Activated CD8-positive, alpha-beta memory T cell treated with anti-CD3 and anti-CD28 coated beads for 36 hours (primary cell): ENCODE data around the gene CNTN6. TPM values are rescaled to one million over a fixed set of nuclear protein-coding genes. Genes with fewer than 3 reads are reported as not detected.

Experiments
- CTCF ChIA-PET: fragments of 350-600 bp; sonication (Branson Sonifier 250); formaldehyde crosslinking; loops from one replicate; lab custom pipeline; 2021; ENCODE audit warnings: antibody characterized with exemption; lab: Charles Lee
- POLR2A ChIA-PET: fragments of 350-600 bp; sonication (Branson Sonifier 250); formaldehyde crosslinking; loops from one replicate; lab custom pipeline; 2021; ENCODE audit warnings: antibody characterized with exemption; lab: Charles Lee
- total RNA-seq, 2 experiments: library from RNA; stranded (reverse); gene quantifications; one replicate each; pipeline ENCODE4 v1.2.3, GENCODE V29; 2021

CNTN6 gene
- total RNA-seq, 2 experiments from 2014 or later, result not detected

DNA sequence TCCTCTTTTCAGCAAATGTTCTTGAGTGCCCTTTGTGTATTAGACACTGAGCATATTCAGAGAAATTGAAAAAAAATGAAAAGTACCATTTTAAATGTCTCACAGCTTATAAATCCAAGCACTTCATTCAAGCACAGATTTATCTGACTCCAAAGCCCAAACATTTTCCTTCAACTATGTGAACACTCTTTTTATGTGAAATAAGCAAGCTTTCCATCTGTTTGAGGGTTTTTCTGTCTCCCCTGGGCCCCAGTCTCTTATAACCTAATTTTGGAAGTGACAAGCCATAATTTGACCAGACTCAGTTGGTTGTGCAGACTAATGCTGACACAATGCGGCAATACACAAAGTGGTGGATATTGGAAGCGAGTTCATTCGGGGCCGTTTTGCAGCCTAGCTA, 170.3 kb downstream of the CNTN6 start:
- POLR2A ChIA-PET, result no interaction called here
- CTCF ChIA-PET, result no interaction called here

GRCh38 chr3:1269808-1270207, 177.0 kb downstream of the CNTN6 start:
- CTCF ChIA-PET, result no interaction called here
- POLR2A ChIA-PET, result no interaction called here

- ChIA-PET CTCF (no interaction called here), POLR2A (no interaction called here)
These were observed 179.9 kb downstream of the CNTN6 start for GRCh38 chr3:1272546-1273265.

DNA sequence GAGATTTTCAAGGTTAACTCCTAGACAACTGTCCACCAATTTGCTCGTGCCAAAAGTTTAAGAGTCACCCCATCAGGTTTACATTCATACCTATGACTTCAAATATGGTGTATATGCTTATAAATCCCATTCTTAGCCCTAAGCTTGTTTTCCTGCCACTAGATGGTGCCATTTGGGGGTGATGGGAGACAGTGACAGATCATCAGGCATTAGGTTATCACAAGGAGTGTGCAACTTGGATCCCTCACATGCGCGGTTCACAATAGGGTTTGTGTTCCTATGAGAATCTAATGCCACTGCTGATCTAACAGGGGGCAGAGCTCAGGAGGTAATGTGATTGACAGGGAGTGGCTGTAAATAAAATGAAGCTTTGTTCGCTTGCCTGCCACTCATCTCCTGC, 182.7 kb downstream of the CNTN6 start:
- POLR2A ChIA-PET, result no interaction called here
- CTCF ChIA-PET, result no interaction called here

GRCh38 chr3:1287815-1288214, 195.0 kb downstream of the CNTN6 start:
- ChIA-PET CTCF (no interaction called here), POLR2A (no interaction called here)

DNA sequence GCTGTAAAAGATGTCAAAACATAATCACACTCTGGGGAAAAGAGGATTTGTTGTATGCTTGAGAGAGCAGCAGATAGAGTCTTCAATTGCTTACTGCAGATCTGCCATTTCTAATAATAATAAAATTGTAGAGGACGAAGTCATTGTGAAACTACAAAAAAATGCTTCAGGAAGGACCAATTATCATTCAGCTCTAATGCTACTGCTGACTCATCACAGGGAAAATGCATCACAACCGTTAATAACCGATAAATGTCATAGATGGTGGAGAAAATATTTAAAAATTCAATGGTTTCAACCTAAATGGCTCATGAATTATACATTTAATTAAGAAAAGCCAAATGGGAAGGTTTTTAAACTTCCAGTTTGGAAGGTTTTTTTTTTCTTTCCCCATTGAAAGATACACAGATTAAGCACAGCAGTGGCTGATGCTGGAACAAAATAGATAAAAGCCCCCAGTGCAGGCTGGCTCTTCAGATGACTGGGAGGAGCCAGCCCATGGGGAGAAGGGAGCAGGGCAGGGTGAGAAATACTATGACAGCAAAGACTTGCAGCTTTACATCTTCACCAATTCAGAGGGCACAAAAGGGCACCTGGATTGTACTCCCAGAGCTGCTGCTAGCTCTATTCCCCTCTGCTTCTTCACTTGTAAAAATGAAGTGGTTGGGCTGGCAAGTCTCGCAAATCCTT, 196.1 kb downstream of the CNTN6 start:
- POLR2A ChIA-PET, result no interaction called here
- CTCF ChIA-PET, result no interaction called here

DNA sequence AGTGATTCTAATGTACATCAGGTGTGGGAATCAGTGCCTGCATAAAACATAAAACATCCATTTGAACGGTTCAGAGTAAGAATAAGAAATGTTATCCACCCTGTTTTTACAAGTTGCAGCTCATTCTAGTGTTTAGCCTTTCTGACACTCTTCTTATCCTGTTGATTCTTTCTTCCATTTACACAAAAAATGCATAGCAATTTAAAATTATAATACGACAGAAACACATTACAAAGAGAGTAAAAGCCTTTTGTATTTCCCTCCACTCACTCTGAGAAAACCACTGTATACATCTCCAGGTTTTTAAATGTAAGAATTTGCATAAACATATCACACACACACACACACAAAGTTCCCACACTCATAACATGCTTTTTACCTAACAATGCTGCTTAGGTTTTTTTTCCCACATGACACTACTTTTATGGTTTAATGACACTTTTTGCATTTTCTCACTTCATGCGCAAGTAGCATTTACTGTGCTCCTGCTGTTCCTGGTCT, 199.8 kb downstream of the CNTN6 start:
- POLR2A ChIA-PET, result no interaction called here
- CTCF ChIA-PET, result no interaction called here

GRCh38 chr3:1294586-1294985, 201.8 kb downstream of the CNTN6 start:
- CTCF ChIA-PET, result no interaction called here
- POLR2A ChIA-PET, result no interaction called here

DNA sequence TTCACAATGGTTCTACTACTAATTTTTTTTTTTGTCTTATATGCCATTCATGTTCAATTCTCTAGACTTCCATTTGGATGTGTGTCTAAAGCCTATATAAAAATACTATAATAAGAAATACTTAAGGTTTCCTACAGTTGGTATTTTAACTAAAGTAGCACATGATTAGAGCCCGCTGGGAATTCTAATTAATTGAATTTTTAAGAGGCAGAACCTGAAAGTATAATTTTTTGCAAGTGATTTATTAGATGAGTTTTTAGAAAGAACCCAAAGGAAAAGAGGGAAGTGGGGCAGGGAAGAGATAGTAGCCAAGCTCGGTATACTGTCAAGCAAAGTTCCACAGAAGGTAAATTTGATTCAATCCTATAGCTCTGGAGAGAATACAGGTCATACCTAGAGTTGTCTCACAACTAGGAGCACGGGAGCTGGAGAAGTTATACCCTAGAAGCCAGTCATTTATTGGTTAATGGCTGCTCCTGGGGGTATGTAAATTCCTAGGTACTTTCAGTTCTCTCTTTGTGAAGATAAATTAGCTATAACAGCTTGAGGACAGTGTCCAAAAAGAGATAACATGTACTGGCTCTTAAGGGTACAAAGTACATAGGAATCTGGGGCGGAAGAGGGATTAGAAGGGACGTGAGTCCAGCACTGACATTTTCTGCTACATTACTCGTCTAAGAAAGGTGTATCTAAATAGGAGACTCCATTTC, 225.6 kb downstream of the CNTN6 start:
- ChIA-PET CTCF (no interaction called here), POLR2A (interaction anchor here (0.6 kb wide), 1 partner anchor 1771 kb away, joined by 3 read pairs; no protein-coding TSS in a partner anchor)

GRCh38 chr3:1326546-1326945, 233.7 kb downstream of the CNTN6 start:
- ChIA-PET POLR2A (no interaction called here), CTCF (no interaction called here)

- ChIA-PET POLR2A (no interaction called here), CTCF (no interaction called here)
These were observed 237.3 kb downstream of the CNTN6 start for GRCh38 chr3:1330107-1330506.

DNA sequence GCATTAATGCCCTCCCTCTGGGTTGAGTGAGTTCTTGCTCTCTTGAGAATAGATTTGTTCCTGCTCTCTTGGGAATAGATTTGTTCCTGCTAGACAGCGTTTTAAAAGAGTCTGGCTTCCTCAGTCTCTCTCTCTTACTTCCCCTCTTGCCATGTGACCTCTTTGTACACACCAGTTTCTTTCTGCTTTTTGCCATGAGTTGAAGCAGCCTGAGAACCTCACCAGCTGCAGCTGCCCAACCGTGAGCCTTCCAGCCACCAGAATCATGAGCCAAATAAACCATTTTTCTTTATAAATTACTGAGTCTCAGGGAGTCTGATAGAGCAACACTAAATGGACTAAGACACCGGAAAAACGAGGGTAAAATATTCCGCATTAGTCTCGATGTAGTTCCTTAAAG, 253.6 kb downstream of the CNTN6 start:
- CTCF ChIA-PET, result no interaction called here
- POLR2A ChIA-PET, result no interaction called here

DNA sequence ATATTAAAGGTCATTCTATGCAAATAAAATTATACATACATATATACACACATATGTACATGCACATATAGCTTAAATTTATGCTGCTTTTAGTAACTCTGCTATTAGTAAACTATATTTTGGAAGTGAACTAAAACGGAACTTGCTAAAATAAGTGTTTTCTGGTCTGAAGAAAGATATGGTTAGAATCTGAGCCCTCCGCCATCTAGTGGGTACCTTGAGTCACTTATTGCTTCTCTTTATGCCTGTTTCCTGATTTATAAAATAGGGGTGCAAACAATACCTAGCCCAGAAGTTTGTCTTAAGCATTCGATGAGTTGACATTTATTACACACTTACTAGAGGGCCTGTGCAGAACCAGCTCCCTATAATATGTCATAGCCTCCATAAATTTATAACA, 255.7 kb downstream of the CNTN6 start:
- CTCF ChIA-PET, result no interaction called here
- POLR2A ChIA-PET, result no interaction called here

GRCh38 chr3:1350885-1351284, 258.1 kb downstream of the CNTN6 start:
- POLR2A ChIA-PET, result no interaction called here
- CTCF ChIA-PET, result no interaction called here

- POLR2A ChIA-PET, result no interaction called here
- CTCF ChIA-PET, result no interaction called here
These were observed 262.9 kb downstream of the CNTN6 start for GRCh38 chr3:1355691-1356090.

DNA sequence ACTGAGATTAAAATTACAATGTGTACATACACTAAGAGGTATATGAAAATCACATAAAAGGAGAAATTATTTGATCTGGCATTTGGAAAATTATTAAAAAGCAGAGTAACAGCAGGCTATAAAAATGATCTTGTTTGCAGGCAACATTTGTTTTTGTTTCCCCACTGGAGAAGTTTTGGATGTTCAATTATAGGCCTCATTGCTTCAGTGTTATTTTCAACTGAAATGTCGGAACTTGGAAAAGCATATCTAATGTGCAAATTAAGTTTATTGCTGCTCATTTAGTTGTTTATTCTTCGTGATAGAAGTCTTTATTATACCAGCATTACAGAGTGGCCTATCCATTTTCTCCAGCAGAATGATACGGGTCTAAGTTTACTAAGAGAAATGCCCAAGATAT, 263.3 kb downstream of the CNTN6 start:
- ChIA-PET POLR2A (no interaction called here), CTCF (no interaction called here)

DNA sequence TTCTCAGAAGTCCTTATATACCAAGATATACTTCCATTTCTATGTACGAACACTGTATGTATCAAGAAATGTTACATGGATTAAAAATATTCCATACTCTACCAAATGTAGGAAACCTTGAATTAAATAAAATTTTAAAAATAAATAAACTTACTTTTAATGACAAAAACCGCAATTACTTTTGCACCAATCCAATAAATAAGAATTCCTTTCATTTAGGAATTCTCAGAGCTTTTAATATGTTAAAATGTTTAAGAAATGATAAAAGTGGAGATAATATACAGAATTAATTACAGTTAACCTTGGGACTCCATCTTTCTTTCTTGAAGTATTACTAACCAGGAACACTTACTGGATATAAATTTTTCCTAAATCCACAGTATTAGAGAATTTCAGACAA, 272.7 kb downstream of the CNTN6 start:
- CTCF ChIA-PET, result no interaction called here
- POLR2A ChIA-PET, result no interaction called here

DNA sequence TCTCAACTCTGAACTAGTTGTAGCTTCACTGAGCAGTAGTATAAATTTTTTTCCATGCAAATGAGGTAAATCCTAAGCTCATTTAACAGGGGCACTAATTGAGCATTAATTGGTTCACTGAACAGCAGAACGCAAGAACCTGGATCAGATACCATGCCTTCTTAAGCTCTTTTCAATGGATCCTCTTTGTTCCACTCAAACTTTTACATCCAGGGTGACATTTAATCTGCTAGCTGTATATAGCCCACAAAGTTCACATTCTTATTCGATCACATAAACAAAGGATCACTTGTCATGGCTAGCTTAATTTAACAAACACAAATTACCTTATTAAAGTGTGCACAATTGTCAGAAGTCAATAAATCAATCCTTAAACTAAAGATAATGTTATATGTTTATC, 281.6 kb downstream of the CNTN6 start:
- POLR2A ChIA-PET, result no interaction called here
- CTCF ChIA-PET, result no interaction called here

GRCh38 chr3:1375145-1375544, 282.3 kb downstream of the CNTN6 start:
- CTCF ChIA-PET, result no interaction called here
- POLR2A ChIA-PET, result no interaction called here

DNA sequence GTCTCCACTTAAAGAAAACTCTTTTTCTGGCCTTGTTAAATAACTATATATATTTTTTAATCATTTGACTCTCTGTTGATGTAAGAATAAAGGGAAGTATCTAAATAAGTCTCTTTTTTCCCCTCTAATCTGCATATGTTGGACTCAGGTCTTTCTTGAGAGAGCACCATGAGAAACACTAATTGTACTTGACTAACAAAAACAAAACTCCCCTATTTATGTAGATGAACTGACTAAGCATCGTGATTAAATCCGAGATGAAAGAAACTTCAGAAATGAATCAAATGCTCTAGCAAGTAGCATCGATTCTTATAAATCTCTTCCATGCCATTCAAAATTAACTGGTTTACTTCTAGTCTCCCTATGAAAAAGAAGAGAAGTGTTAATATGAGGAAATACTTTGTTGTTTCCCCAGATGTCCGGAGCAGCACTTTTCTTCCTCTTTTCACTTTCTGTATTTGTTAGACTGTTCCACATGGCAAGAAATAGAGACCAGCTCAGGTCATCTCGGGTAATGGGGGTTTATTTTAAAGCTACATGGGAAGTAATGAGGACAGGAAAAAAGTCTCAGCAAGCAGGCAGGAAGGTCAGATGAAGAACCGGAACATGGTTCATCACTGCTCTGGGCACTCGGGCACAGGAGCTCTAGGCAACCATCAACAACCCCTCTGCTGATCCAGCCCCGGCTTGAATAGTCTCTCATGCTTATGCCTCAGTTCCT, 288.3 kb downstream of the CNTN6 start:
- ChIA-PET CTCF (no interaction called here), POLR2A (no interaction called here)
